GM19463 (cell line): Measurements from ENCODE around the gene FABP7.

Experiments used
- ATAC-seq: cut with Tn5 transposase; IDR thresholded peaks from one replicate; pipeline ENCODE4 v1.9.1; 2021; ENCODE audit warnings: mild to moderate bottlenecking, moderate library complexity; ENCODE audit not compliant: unreplicated experiment

Gene FABP7

GRCh38 chr6:122792766-122793165 lies 13.2 kb downstream of the FABP7 start:
- no peak for ATAC-seq

- ATAC-seq: no peak
These were observed 18.0 kb downstream of the FABP7 start for GRCh38 chr6:122797537-122797936.

GRCh38 chr6:122798099-122798641 lies 18.7 kb downstream of the FABP7 start:
- ATAC-seq: peak; percentile 91

GRCh38 chr6:122799140-122799745 lies 19.7 kb downstream of the FABP7 start:
- ATAC-seq: no peak

- ATAC-seq: no peak
These were observed 20.6 kb downstream of the FABP7 start for GRCh38 chr6:122799916-122800686.

GRCh38 chr6:122800906-122801305 lies 21.4 kb downstream of the FABP7 start:
- ATAC-seq: no peak

GRCh38 chr6:122801397-122801796 lies 21.9 kb downstream of the FABP7 start:
- ATAC-seq: no peak

GRCh38 chr6:122803171-122803661 lies 23.7 kb downstream of the FABP7 start:
- ATAC-seq: no peak

- ATAC-seq: no peak
These were observed 25.5 kb downstream of the FABP7 start for GRCh38 chr6:122804962-122805485.

GRCh38 chr6:122806291-122806690 lies 26.8 kb downstream of the FABP7 start:
- no peak for ATAC-seq

- ATAC-seq: no peak
These were observed 28.8 kb downstream of the FABP7 start for GRCh38 chr6:122808121-122808885.

GRCh38 chr6:122809001-122809400 lies 29.5 kb downstream of the FABP7 start:
- ATAC-seq: no peak

- no peak for ATAC-seq
These were observed 30.2 kb downstream of the FABP7 start for GRCh38 chr6:122809691-122810090.

- ATAC-seq: no peak
These were observed 30.7 kb downstream of the FABP7 start for GRCh38 chr6:122810189-122810588.

- ATAC-seq: no peak
These were observed 37.8 kb downstream of the FABP7 start for GRCh38 chr6:122817358-122817757.

- ATAC-seq: no peak
These were observed 38.2 kb downstream of the FABP7 start for GRCh38 chr6:122817766-122818165.

GRCh38 chr6:122818866-122819265 lies 39.4 kb downstream of the FABP7 start:
- ATAC-seq: no peak

GRCh38 chr6:122821095-122821494 lies 41.6 kb downstream of the FABP7 start:
- ATAC-seq: no peak

GRCh38 chr6:122825163-122825562 lies 45.6 kb downstream of the FABP7 start:
- no peak for ATAC-seq

GRCh38 chr6:122829456-122829855 lies 49.9 kb downstream of the FABP7 start:
- ATAC-seq: no peak

- no peak for ATAC-seq
These were observed 52.0 kb downstream of the FABP7 start for GRCh38 chr6:122831511-122831910.
